Measurements from ENCODE around the gene WNT9B. TPM values are rescaled to one million over a fixed set of nuclear protein-coding genes. Genes with fewer than 3 reads are reported as not detected.

The WNT9B gene
- total and polyA plus RNA-seq, 4 donors: 0.05 to 0.84 (median 0.57) TPM; not detected in 1

DNA sequence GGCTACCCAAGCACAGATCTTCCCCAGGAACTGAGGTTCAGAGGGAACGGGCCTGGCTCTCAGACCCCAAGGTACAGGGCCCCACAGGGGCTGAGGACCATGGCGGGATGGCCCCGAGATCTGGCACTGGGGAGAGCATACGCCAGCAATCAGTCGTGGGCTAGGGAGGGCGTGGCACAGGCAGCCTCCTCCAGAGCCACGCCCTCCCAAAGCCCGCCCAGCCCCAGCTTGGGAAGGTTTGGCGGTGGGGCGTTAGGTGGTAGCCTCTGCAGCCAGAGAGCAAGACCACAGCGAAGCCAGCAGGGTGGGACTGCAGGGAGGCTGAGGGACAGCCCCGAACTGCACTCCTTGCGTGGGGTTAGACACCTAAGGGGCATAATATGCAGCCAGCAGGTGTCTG lies 11.6 kb downstream of the WNT9B start:
- ATAC-seq (ENCODE audit: low FRiP score) (no peak), DNase-seq (no peak)
- no peaks in the 10 kb centered on the region for H3K36me3 ChIP-seq (ENCODE audit: control insufficient read depth in 1 of 2, insufficient read depth in 2 of 2, low read length in 1 of 2)
- no peak overlapping the region for H3K27ac ChIP-seq (ENCODE audit: low read depth in 1 of 2, low read length in 2 of 2)
- H3K4me1 ChIP-seq (ENCODE audit: control insufficient read depth in 1 of 2, insufficient read depth in 2 of 2, low read length in 2 of 2): no peaks in the 10 kb centered on the region
- no peak overlapping the region for H3K4me3 ChIP-seq (ENCODE audit: low read length in 2 of 2)
- WGBS, 2 donors: 20 to 25% methylated on average over 13 of the region's 13 CpGs
- no peaks in the 10 kb centered on the region for H3K9me3 ChIP-seq (ENCODE audit: control insufficient read depth, low read length)
- intact Hi-C loops (cut with DNase I): no loop called here
- H3K27me3 ChIP-seq (ENCODE audit: control insufficient read depth in 1 of 2, insufficient read depth in 2 of 2, low read length in 1 of 2): no peaks in the 10 kb centered on the region

DNA sequence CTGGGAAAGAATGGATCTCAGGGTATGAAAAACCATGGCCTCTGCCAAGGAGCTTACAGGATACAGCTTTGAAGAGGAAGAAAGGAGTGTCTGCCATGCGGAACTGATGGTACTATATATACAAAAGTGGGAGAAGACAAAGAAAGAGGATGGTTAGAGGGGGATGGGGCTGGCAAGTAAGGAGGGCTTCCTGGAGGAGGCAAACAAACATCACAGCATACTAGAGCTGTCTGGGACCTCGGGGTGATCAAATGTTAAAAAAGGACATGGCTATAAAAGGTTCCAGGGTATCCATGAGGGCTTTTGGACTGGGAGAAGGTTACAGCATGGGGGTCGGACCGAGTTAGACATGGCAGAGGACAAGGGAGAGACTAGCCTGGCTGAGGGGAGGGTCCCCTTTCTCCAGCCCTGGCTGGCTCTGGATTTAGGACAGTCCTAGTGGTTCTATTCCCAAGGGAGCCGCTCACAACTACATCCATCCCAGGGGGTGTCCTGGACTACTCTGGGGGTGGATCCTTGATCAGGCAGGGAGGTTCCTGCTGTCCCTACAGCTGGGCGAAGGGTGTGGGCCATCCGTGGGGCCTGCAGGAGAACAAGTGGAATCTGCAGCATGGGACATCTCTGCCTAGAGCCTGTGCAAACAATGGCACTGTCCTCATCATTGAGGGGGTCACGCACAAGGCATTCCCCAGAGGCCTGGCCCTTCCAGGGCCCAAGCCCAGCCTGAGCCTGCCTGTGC lies 12.2 kb downstream of the WNT9B start:
- ATAC-seq (ENCODE audit: low FRiP score): no peak
- intact Hi-C loops (cut with DNase I): no loop called here
- 81 to 86% methylated on average over 8 of the region's 8 CpGs for WGBS, 2 donors
- no peak for DNase-seq
- Histone ChIP-seq H3K36me3 (ENCODE audit: control insufficient read depth in 1 of 2, insufficient read depth in 2 of 2, low read length in 1 of 2) (no peaks in the 10 kb centered on the region), H3K9me3 (ENCODE audit: control insufficient read depth, low read length) (no peaks in the 10 kb centered on the region), H3K27ac (ENCODE audit: low read depth in 1 of 2, low read length in 2 of 2) (no peak overlapping the region), H3K4me3 (ENCODE audit: low read length in 2 of 2) (no peak overlapping the region), H3K4me1 (ENCODE audit: control insufficient read depth in 1 of 2, insufficient read depth in 2 of 2, low read length in 2 of 2) (no peaks in the 10 kb centered on the region), H3K27me3 (ENCODE audit: control insufficient read depth in 1 of 2, insufficient read depth in 2 of 2, low read length in 1 of 2) (no peaks in the 10 kb centered on the region)

DNA sequence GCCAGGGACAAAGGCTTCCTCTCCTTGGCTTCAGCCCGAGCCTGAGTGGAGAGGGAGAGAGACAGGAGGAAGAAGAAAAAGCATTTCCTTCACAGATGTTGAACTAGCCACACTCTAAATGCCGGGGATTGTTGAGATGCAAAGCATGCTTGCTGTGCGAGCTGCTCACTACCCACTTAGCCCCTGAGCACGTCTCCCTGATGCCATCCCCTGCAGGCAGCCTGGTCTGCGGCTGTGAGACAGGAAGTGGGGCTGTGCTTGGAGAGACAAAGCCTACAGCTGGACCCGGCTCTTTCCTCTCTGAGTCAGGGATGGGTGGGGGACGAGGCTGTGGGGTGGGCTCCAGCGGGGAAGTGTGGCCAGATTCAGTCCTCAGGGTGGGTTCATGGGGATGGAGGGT lies 13.7 kb downstream of the WNT9B start:
- Histone ChIP-seq H3K36me3 (ENCODE audit: control insufficient read depth in 1 of 2, insufficient read depth in 2 of 2, low read length in 1 of 2) (no peaks in the 10 kb centered on the region), H3K27ac (ENCODE audit: low read depth in 1 of 2, low read length in 2 of 2) (no peak overlapping the region), H3K4me1 (ENCODE audit: control insufficient read depth in 1 of 2, insufficient read depth in 2 of 2, low read length in 2 of 2) (no peaks in the 10 kb centered on the region), H3K4me3 (ENCODE audit: low read length in 2 of 2) (no peak overlapping the region), H3K27me3 (ENCODE audit: control insufficient read depth in 1 of 2, insufficient read depth in 2 of 2, low read length in 1 of 2) (no peaks in the 10 kb centered on the region), H3K9me3 (ENCODE audit: control insufficient read depth, low read length) (no peaks in the 10 kb centered on the region)
- WGBS, 2 donors: 12 to 17% methylated on average over 8 of the region's 8 CpGs
- intact Hi-C loops (cut with DNase I): no loop called here
- no peak for ATAC-seq (ENCODE audit: low FRiP score)
- no peak for DNase-seq

DNA sequence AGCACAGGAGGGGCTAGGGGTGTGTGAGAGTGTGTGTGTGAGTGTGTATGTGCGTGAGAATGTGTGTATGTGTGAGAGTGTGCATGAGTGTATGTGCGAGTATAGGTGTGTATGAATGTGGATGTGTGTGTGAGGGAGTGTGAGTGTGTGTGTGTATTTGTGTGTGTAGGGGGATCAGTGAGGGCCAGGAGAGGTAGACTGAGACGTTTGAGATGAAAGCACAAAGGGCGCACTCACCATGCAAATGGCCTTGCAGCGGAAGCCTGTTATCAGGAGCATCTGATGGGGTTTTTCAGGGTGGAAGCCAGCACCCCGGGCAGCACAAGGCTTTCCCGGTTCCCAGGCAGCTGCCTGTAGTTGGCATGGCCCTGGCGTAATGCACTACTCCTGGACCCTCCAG lies 14.9 kb downstream of the WNT9B start:
- H3K9me3 ChIP-seq (ENCODE audit: control insufficient read depth, low read length): no peaks in the 10 kb centered on the region
- ATAC-seq (ENCODE audit: low FRiP score) (no peak), DNase-seq (no peak)
- H3K36me3 ChIP-seq (ENCODE audit: control insufficient read depth in 1 of 2, insufficient read depth in 2 of 2, low read length in 1 of 2): no peaks in the 10 kb centered on the region
- WGBS, 2 donors: 70 to 76% methylated on average over 8 of the region's 8 CpGs
- no peak overlapping the region for H3K27ac ChIP-seq (ENCODE audit: low read depth in 1 of 2, low read length in 2 of 2)
- H3K27me3 ChIP-seq (ENCODE audit: control insufficient read depth in 1 of 2, insufficient read depth in 2 of 2, low read length in 1 of 2): no peaks in the 10 kb centered on the region
- intact Hi-C loops (cut with DNase I): no loop called here
- no peaks in the 10 kb centered on the region for H3K4me1 ChIP-seq (ENCODE audit: control insufficient read depth in 1 of 2, insufficient read depth in 2 of 2, low read length in 2 of 2)
- no peak overlapping the region for H3K4me3 ChIP-seq (ENCODE audit: low read length in 2 of 2)

DNA sequence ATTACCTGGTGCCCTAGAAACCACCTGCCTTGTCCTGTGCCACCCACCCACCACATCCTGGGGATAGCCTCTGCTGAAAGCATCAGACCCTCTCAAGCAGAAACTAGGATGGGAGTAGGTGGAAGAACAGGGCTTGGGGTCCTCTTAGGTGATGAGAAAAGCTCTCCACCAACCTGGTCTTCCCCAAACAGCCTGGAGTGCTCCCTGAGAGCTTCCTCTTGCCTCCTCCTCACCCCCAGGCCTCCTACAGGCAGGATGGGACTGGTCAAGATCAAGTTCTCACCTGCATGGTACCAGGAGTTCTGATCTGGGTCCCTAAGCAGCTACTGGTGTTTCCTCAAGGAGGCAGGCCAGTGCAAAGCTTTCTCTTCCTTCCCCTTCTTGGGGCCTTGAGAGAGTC lies 15.4 kb downstream of the WNT9B start:
- Histone ChIP-seq H3K27me3 (ENCODE audit: control insufficient read depth in 1 of 2, insufficient read depth in 2 of 2, low read length in 1 of 2) (no peaks in the 10 kb centered on the region), H3K4me1 (ENCODE audit: control insufficient read depth in 1 of 2, insufficient read depth in 2 of 2, low read length in 2 of 2) (no peaks in the 10 kb centered on the region), H3K36me3 (ENCODE audit: control insufficient read depth in 1 of 2, insufficient read depth in 2 of 2, low read length in 1 of 2) (no peaks in the 10 kb centered on the region), H3K9me3 (ENCODE audit: control insufficient read depth, low read length) (no peaks in the 10 kb centered on the region), H3K4me3 (ENCODE audit: low read length in 2 of 2) (no peak overlapping the region), H3K27ac (ENCODE audit: low read depth in 1 of 2, low read length in 2 of 2) (no peak overlapping the region)
- DNase-seq (no peak), ATAC-seq (ENCODE audit: low FRiP score) (no peak)
- intact Hi-C loops (cut with DNase I): no loop called here

DNA sequence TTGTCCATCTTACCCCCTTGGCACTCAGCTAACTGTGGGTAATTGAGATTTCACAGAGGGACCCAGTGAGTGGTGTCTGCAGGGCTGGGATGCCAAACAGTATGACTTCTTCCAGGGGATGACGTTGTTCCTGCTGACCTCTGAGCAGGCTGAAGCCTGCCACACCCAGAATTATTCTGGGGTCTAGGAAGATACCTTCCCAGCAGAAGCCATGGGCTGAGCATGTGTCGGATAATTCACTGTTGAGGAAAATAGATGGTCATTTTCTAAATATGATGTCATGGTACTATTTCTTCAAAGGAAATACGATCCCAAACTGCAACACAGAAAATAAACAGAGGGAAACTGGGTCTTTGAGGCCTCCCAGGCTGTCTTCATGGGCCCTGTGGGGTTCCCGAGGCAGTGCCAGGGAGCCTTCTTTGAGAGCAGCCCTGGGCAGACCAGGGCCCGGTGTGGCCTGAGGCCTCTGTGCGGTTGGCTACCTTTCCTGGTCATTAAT lies 17.4 kb downstream of the WNT9B start:
- no peak for ATAC-seq (ENCODE audit: low FRiP score)
- Histone ChIP-seq H3K4me1 (ENCODE audit: control insufficient read depth in 1 of 2, insufficient read depth in 2 of 2, low read length in 2 of 2) (no peaks in the 10 kb centered on the region), H3K27ac (ENCODE audit: low read depth in 1 of 2, low read length in 2 of 2) (no peak overlapping the region), H3K27me3 (ENCODE audit: control insufficient read depth in 1 of 2, insufficient read depth in 2 of 2, low read length in 1 of 2) (no peaks in the 10 kb centered on the region), H3K9me3 (ENCODE audit: control insufficient read depth, low read length) (no peaks in the 10 kb centered on the region), H3K36me3 (ENCODE audit: control insufficient read depth in 1 of 2, insufficient read depth in 2 of 2, low read length in 1 of 2) (no peaks in the 10 kb centered on the region), H3K4me3 (ENCODE audit: low read length in 2 of 2) (no peak overlapping the region)
- no peak for DNase-seq
- WGBS, 2 donors: 57 to 58% methylated on average over 6 of the region's 6 CpGs
- intact Hi-C loops (cut with DNase I): no loop called here

DNA sequence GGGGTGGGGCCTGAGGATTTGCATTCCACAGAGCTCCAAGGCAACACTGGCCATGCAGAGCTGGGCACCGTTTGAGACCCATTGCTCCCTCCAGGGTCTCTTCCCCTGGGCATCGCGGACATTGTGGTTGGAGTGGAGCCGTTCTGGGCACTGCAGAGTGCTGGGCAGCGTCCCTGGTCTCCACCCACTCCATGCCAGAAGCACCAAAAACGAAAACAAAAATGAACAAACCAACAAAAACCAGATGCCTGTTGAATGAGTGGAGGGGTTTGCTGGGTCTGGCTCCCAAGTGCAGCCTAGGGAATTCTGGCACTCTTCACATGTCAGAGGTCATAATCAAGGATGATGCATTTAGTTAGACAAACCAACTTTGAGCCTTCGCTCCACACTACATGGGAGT lies 17.9 kb downstream of the WNT9B start:
- Histone ChIP-seq H3K4me3 (ENCODE audit: low read length in 2 of 2) (no peak overlapping the region), H3K27me3 (ENCODE audit: control insufficient read depth in 1 of 2, insufficient read depth in 2 of 2, low read length in 1 of 2) (no peaks in the 10 kb centered on the region), H3K36me3 (ENCODE audit: control insufficient read depth in 1 of 2, insufficient read depth in 2 of 2, low read length in 1 of 2) (no peaks in the 10 kb centered on the region), H3K9me3 (ENCODE audit: control insufficient read depth, low read length) (no peaks in the 10 kb centered on the region), H3K27ac (ENCODE audit: low read depth in 1 of 2, low read length in 2 of 2) (no peak overlapping the region), H3K4me1 (ENCODE audit: control insufficient read depth in 1 of 2, insufficient read depth in 2 of 2, low read length in 2 of 2) (no peaks in the 10 kb centered on the region)
- ATAC-seq (ENCODE audit: low FRiP score) (no peak), DNase-seq (no peak)
- intact Hi-C loops (cut with DNase I): no loop called here
- WGBS, 2 donors: 40 to 45% methylated on average over 7 of the region's 7 CpGs

DNA sequence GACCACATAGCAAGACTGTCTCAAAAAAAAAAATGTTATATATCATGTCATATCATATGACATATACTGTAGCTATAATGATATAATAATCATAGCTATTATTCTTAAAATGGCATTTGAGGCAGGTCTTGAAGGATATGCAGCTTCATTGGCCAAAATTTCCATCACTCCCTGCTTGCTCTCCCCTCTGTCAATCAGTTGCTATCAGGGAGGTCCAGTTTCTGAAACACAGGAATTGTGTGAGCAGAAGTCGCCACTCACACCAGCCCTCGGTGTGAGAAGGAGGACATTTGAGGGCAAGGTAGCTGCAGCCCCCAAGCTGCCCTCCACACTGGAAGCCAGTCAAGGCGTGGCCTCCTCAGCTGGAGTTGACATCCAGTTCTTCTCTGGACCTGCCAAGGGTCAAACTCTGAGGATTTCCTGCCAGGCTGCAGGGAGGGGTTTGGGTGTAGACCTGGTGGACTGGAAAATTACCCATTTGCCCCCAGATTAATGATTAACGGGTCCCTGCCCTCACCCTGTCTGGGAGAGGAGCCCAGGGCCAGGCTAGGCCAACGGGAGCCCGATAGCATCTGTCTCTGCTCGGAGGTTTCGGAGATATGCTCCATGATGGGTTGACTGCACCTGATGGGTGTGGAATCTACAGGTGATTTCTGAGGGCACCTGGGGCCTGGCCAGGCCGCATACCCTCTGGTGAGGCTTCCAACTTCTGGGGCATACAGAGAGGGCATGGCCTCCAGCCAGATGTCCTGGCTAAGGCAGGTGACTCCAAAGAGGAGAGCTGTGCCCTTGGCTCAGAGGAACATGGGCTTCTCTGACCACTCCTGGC lies 18.8 kb downstream of the WNT9B start:
- Histone ChIP-seq H3K36me3 (ENCODE audit: control insufficient read depth in 1 of 2, insufficient read depth in 2 of 2, low read length in 1 of 2) (no peaks in the 10 kb centered on the region), H3K4me1 (ENCODE audit: control insufficient read depth in 1 of 2, insufficient read depth in 2 of 2, low read length in 2 of 2) (no peaks in the 10 kb centered on the region), H3K27me3 (ENCODE audit: control insufficient read depth in 1 of 2, insufficient read depth in 2 of 2, low read length in 1 of 2) (no peaks in the 10 kb centered on the region), H3K27ac (ENCODE audit: low read depth in 1 of 2, low read length in 2 of 2) (no peak overlapping the region), H3K9me3 (ENCODE audit: control insufficient read depth, low read length) (no peaks in the 10 kb centered on the region), H3K4me3 (ENCODE audit: low read length in 2 of 2) (no peak overlapping the region)
- WGBS, 2 donors: 79 to 84% methylated on average over 9 of the region's 9 CpGs
- ATAC-seq (ENCODE audit: low FRiP score): no peak
- DNase-seq: no peak
- intact Hi-C loops (cut with DNase I): no loop called here

DNA sequence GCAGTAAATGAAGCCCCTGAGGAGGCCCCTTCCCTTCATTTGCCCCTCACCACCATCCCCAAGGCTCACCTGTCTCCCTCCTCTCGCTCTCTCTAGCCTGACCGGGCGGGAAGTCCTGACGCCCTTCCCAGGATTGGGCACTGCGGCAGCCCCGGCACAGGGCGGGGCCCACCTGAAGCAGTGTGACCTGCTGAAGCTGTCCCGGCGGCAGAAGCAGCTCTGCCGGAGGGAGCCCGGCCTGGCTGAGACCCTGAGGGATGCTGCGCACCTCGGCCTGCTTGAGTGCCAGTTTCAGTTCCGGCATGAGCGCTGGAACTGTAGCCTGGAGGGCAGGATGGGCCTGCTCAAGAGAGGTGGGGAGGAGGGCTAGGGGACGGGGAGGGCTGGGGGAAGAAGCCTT lies 21.0 kb downstream of the WNT9B start:
- H3K9me3 ChIP-seq (ENCODE audit: control insufficient read depth, low read length): no peaks in the 10 kb centered on the region
- ATAC-seq (ENCODE audit: low FRiP score) (no peak), DNase-seq (no peak)
- 91% methylated on average over 16 of the region's 16 CpGs for WGBS, 2 donors
- intact Hi-C loops (cut with DNase I): no loop called here
- no peaks in the 10 kb centered on the region for H3K36me3 ChIP-seq (ENCODE audit: control insufficient read depth in 1 of 2, insufficient read depth in 2 of 2, low read length in 1 of 2)
- H3K27ac ChIP-seq (ENCODE audit: low read depth in 1 of 2, low read length in 2 of 2): no peak overlapping the region
- no peaks in the 10 kb centered on the region for H3K4me1 ChIP-seq (ENCODE audit: control insufficient read depth in 1 of 2, insufficient read depth in 2 of 2, low read length in 2 of 2)
- H3K4me3 ChIP-seq (ENCODE audit: low read length in 2 of 2): no peak overlapping the region
- H3K27me3 ChIP-seq (ENCODE audit: control insufficient read depth in 1 of 2, insufficient read depth in 2 of 2, low read length in 1 of 2): no peaks in the 10 kb centered on the region

All from aorta (tissue), 5 donors.